ENCODE results near the gene SRMS. TPM values are rescaled to one million over a fixed set of nuclear protein-coding genes. Genes with fewer than 3 reads are reported as not detected.

The SRMS gene
- total and polyA plus RNA-seq, 2 donors (not counting 1 experiment from before 2014, with no cell fraction given) = 0.17 to 0.54 TPM

- peaks cover 2% of the 10 kb centered on the region for H3K9me3 Mint-ChIP-seq (ENCODE audit: insufficient read depth)
- Histone ChIP-seq H3K27ac (ENCODE audit: low read length in 2 of 2) (no peak overlapping the region), H3K79me2 (ENCODE audit: control insufficient read depth, insufficient read depth, low read length) (no peaks in the 10 kb centered on the region), H4K20me1 (ENCODE audit: control insufficient read depth, insufficient read depth, low read length, poor library complexity, severe bottlenecking) (no peaks in the 10 kb centered on the region), H3K36me3 (replicated peaks in 1 of 2; ENCODE audit: control extremely low read depth in 1 of 2, control insufficient read depth in 1 of 2, extremely low read depth in 1 of 2, insufficient read depth in 2 of 2, low read length in 1 of 2) (no peaks in the 10 kb centered on the region), H3K9me3 (ENCODE audit: control extremely low read depth in 1 of 3, control insufficient read depth in 2 of 3, insufficient read depth in 1 of 3, low read length in 2 of 3) (peaks cover 0 to 13% (median 0%) of the 10 kb centered on the region in 3 donors), H3K4me3 (ENCODE audit: control extremely low read depth in 1 of 5, extremely low read depth in 1 of 5, insufficient read depth in 1 of 5, low read depth in 2 of 5, low read length in 4 of 5) (peak overlapping the region in 4 of 5 experiments; percentile 8 to 40 (median 34)), H2AFZ (ENCODE audit: insufficient read depth, low read depth, low read length, poor library complexity, severe bottlenecking) (peak overlapping the region; percentile 14), H3K4me2 (replicated peaks; ENCODE audit: low read depth, low read length, poor library complexity, severe bottlenecking) (peak overlapping the region; percentile 74), H3K4me1 (ENCODE audit: control insufficient read depth in 2 of 2, insufficient read depth in 2 of 2, low read length in 2 of 2) (peaks cover 19 to 26% of the 10 kb centered on the region in 2 donors), H3K27me3 (replicated peaks in 1 of 4; ENCODE audit: control extremely low read depth in 1 of 4, control insufficient read depth in 3 of 4, insufficient read depth in 4 of 4, low read length in 3 of 4) (peaks cover 0 to 40% (median 16%) of the 10 kb centered on the region in 4 experiments), H3K9ac (ENCODE audit: low read length) (no peak overlapping the region)
- H3K4me3 Mint-ChIP-seq = peak overlapping the region; percentile 79
- TF ChIP-seq CTCF (IDR thresholded peaks at IDR 0.05) (peak; percentile 95), EZH2 (IDR thresholded peaks at IDR 0.05; ENCODE audit: borderline replicate concordance, insufficient read depth, low read depth, low read length, poor library complexity, severe bottlenecking) (no peak)
- peak; percentile 66 for ATAC-seq (ENCODE audit: low read depth)
- H3K27ac Mint-ChIP-seq = no peak overlapping the region
- CTCF ChIA-PET = interaction anchor here (0.6 to 3.3 kb wide), 21 partner anchors 9 to 625 kb away, joined by 3 to 26 read pairs (median 4); partner anchors contain the start of genes PPDPF, PRPF6, PTK6 and TPD52L2
- DNase-seq = peak; percentile 84
- intact Hi-C loops (cut with micrococcal nuclease) = loop anchor here (1.0 kb wide), 2 partner anchors 368 to 478 kb away; no protein-coding TSS in a partner anchor
- POLR2A ChIA-PET = interaction anchor here (0.6 to 1.2 kb wide), 7 partner anchors 25 to 651 kb away, joined by 3 to 7 read pairs (median 3); partner anchors contain the start of genes RTEL1 and SAMD10
- peaks cover 11% of the 10 kb centered on the region for H3K27me3 Mint-ChIP-seq
- WGBS (ENCODE audit: insufficient coverage) = 22% methylated on average over 41 of the region's 48 CpGs
- H3K4me1 Mint-ChIP-seq = peaks cover 7% of the 10 kb centered on the region
Measured at GRCh38 chr20:63495741-63496595, 51.6 kb downstream of the SRMS start.
